HCT116 (cell line): ENCODE data around the gene UGT2A3. TPM values are rescaled to one million over a fixed set of nuclear protein-coding genes. Genes with fewer than 3 reads are reported as not detected.

Experiments
- ATAC-seq: fragments of 200-7000 bp; cut with Tn5 transposase; 2 replicates; pipeline ENCODE4 v1.9.1; 2020; ENCODE audit warnings: mild to moderate bottlenecking, moderate library complexity
- BruUV-seq: library from RNA; stranded (reverse); fragments of 400-500 nt; replicated peaks from 2 replicates; lab custom pipeline; 2021; lab: Mats Ljungman, UMichigan
- CTCF ChIA-PET: fragments of 300-600 bp; sonication (Branson Sonifier 250); formaldehyde crosslinking; loops from one replicate; lab custom pipeline; 2021; ENCODE audit warnings: antibody characterized with exemption; lab: Charles Lee
- POLR2A ChIA-PET: fragments of 300-600, 350-600 bp; sonication (Branson Sonifier 250); formaldehyde crosslinking; loops from one replicate; lab custom pipeline; 2021; ENCODE audit warnings: antibody characterized with exemption; lab: Charles Lee
- RAD21 ChIA-PET, 2 experiments: fragments of 300-600 bp; sonication (Branson Sonifier 250); formaldehyde crosslinking; loops; one replicate each; lab custom pipeline; 2023; ENCODE audit warnings: low total read pairs in 2 of 2; ENCODE audit not compliant: uncharacterized antibody in 2 of 2, unreplicated experiment in 2 of 2, low non-redundant PET in 1 of 2; lab: Charles Lee
- DNase-seq: peaks from one replicate; pipeline ENCODE4 v3.0.0-alpha.2; 2010; ENCODE audit warnings: low read depth, low spot score
- H2AFZ ChIP-seq: fragments of 200-600 bp; shearing (Covaris generic), sonication (generic); 2 replicates; pipeline ENCODE4 v1.6.1; 2017; ENCODE audit warnings: low read depth, mixed run types, mixed read lengths, antibody characterized with exemption, low read length; ENCODE audit not compliant: poor library complexity, severe bottlenecking
- H3K27ac ChIP-seq: 2 replicates; pipeline ENCODE4 v1.5.1; 2012; ENCODE audit warnings: low read depth, low read length
- H3K27me3 ChIP-seq: fragments of 200-600 bp; sonication (generic); 2 replicates; pipeline ENCODE4 v1.6.1; 2016; ENCODE audit warnings: mixed run types, low read length, mixed read lengths; ENCODE audit not compliant: insufficient read depth
- H3K36me3 ChIP-seq, 2 experiments: fragments of 200-500 bp in 1 of 2; fragments of 200-600 bp in 1 of 2; sonication (Bioruptor generic) in 1 of 2; sonication (generic) in 1 of 2; 2 replicates each; pipeline versions ENCODE4 v1.5.1 to v1.6.1; 2014 to 2016; ENCODE audit warnings: low read length in 2 of 2, inconsistent platforms in 1 of 2, mixed read lengths in 1 of 2, mixed run types in 1 of 2; ENCODE audit not compliant: insufficient read depth in 2 of 2, control insufficient read depth in 1 of 2
- H3K4me1 ChIP-seq, 2 experiments: fragments of 200-600 bp in 1 of 2; sonication (generic) in 1 of 2; 2 replicates each; pipeline versions ENCODE4 v1.5.1 to v1.6.1; 2012 to 2017; ENCODE audit warnings: low read length in 2 of 2, inconsistent platforms in 1 of 2, mild to moderate bottlenecking in 1 of 2, mixed read lengths in 1 of 2, mixed run types in 1 of 2, moderate library complexity in 1 of 2; ENCODE audit not compliant: insufficient read depth in 2 of 2, control insufficient read depth in 1 of 2
- H3K4me2 ChIP-seq: fragments of 200-600 bp; sonication (generic); 2 replicates; pipeline ENCODE4 v1.6.1; 2017; ENCODE audit warnings: mixed run types, low read length, mixed read lengths
- H3K4me3 ChIP-seq, 2 experiments: fragments of 200-600 bp in 1 of 2; sonication (generic) in 1 of 2; replicated peaks in 1 of 2; 2 replicates each; pipeline ENCODE4 v1.5.1; 2011 to 2016; ENCODE audit warnings: low read length in 2 of 2, control low read depth in 1 of 2, low read depth in 1 of 2, mild to moderate bottlenecking in 1 of 2, mixed read lengths in 1 of 2, mixed run types in 1 of 2
- H3K79me2 ChIP-seq: fragments of 200-600 bp; sonication (generic); 2 replicates; pipeline ENCODE4 v1.6.1; 2017; ENCODE audit warnings: mild to moderate bottlenecking, mixed run types, low read length, moderate library complexity, mixed read lengths; ENCODE audit not compliant: insufficient read depth
- H3K9ac ChIP-seq: fragments of 200-600 bp; sonication (generic); 2 replicates; pipeline ENCODE4 v1.6.1; 2016; ENCODE audit warnings: low read length, mixed read lengths
- H3K9me2 ChIP-seq: fragments of 200-600 bp; sonication (generic), shearing (Covaris generic); 2 replicates; pipeline ENCODE4 v1.6.1; 2017; ENCODE audit warnings: mixed run types, mild to moderate bottlenecking, moderate library complexity; ENCODE audit not compliant: insufficient read depth
- H3K9me3 ChIP-seq, 2 experiments: fragments of 200-500 bp in 1 of 2; fragments of 200-600 bp in 1 of 2; sonication (Bioruptor generic) in 1 of 2; sonication (generic) in 1 of 2; 2 replicates each; pipeline ENCODE4 v1.6.1; 2014 to 2017; ENCODE audit warnings: low read length in 2 of 2, mixed read lengths in 2 of 2, inconsistent platforms in 1 of 2, low read depth in 1 of 2, mild to moderate bottlenecking in 1 of 2, mixed run types in 1 of 2, moderate library complexity in 1 of 2; ENCODE audit not compliant: control insufficient read depth in 1 of 2, insufficient read depth in 1 of 2
- H4K20me1 ChIP-seq: fragments of 200-600 bp; sonication (generic), shearing (Covaris generic); 2 replicates; pipeline ENCODE4 v1.6.1; 2017; ENCODE audit warnings: mixed run types, mild to moderate bottlenecking, moderate library complexity; ENCODE audit not compliant: insufficient read depth
- ATF3 ChIP-seq: IDR thresholded peaks from 2 replicates; pipeline ENCODE4 v1.6.1; 2012
- CBX3 ChIP-seq: IDR thresholded peaks from 2 replicates; pipeline ENCODE4 v1.6.1; 2012; ENCODE audit warnings: low read depth
- CEBPB ChIP-seq: IDR thresholded peaks from 2 replicates; pipeline ENCODE4 v1.6.1; 2012; ENCODE audit warnings: low read depth
- EGR1 ChIP-seq: IDR thresholded peaks from 2 replicates; pipeline ENCODE4 v1.6.1; 2012; ENCODE audit warnings: low read depth
- ELF1 ChIP-seq: IDR thresholded peaks from 2 replicates; pipeline ENCODE4 v1.6.1; 2012; ENCODE audit warnings: low read depth, borderline replicate concordance
- EZH2 ChIP-seq: fragments of 200-600 bp; sonication (generic); IDR thresholded peaks from 2 replicates; pipeline ENCODE4 v1.6.1; 2017; ENCODE audit warnings: antibody characterized with exemption, mixed run types
- POLR2AphosphoS5 ChIP-seq: IDR thresholded peaks from 2 replicates; pipeline ENCODE4 v1.6.1; 2011; ENCODE audit warnings: mild to moderate bottlenecking, low read depth, low read length, moderate library complexity
- RAD21 ChIP-seq: IDR thresholded peaks from 2 replicates; pipeline ENCODE4 v1.6.1; 2012; ENCODE audit warnings: low read depth, mild to moderate bottlenecking
- SIN3A ChIP-seq: IDR thresholded peaks from 2 replicates; pipeline ENCODE4 v1.6.1; 2012; ENCODE audit warnings: low read depth
- SP1 ChIP-seq: IDR thresholded peaks from 2 replicates; pipeline ENCODE4 v1.6.1; 2012; ENCODE audit warnings: low read depth
- TCF7L2 ChIP-seq: IDR thresholded peaks from 2 replicates; pipeline ENCODE4 v1.7.0; 2011; ENCODE audit warnings: borderline replicate concordance, inconsistent platforms; ENCODE audit not compliant: insufficient read depth, insufficient read length; ENCODE audit errors: extremely low read depth
- YY1 ChIP-seq: IDR thresholded peaks from 2 replicates; pipeline ENCODE4 v1.6.1; 2011; ENCODE audit warnings: low read length, low read depth, moderate library complexity, mild to moderate bottlenecking; ENCODE audit not compliant: insufficient replicate concordance; ENCODE audit errors: extremely low read depth
- ZFX ChIP-seq: fragments of 450-650 bp; IDR thresholded peaks from 2 replicates; pipeline ENCODE4 v1.6.1; 2017
- intact Hi-C: fragments of 100-400 bp; cut with micrococcal nuclease; formaldehyde crosslinking; loops from 2 replicates; pipeline ENCODE4 v1.10.0; 2022
- total RNA-seq: library from RNA; stranded (reverse); gene quantifications from one replicate; pipeline ENCODE4 v1.2.1, GENCODE V29; 2021; ENCODE audit not compliant: unreplicated experiment
- TF ChIP-seq, protein P1 (sequence below), 3 experiments: fragments of 200-600 bp in 1 of 3; sonication (generic) in 1 of 3; IDR thresholded peaks in 2 of 3; conservative IDR thresholded peaks in 1 of 3; 2 replicates each; pipeline ENCODE4 v1.5.1; 2012 to 2017; ENCODE audit warnings: low read depth in 2 of 3, low read length in 2 of 3, antibody characterized with exemption in 1 of 3, borderline replicate concordance in 1 of 3, control low read depth in 1 of 3, mild to moderate bottlenecking in 1 of 3, mixed read lengths in 1 of 3, mixed run types in 1 of 3, moderate library complexity in 1 of 3; ENCODE audit not compliant: insufficient read depth in 1 of 3

Gene UGT2A3
- total RNA-seq, 1 experiment from 2014 or later: not detected

GRCh38 chr4:68895561-68896198, 55.9 kb downstream of the UGT2A3 start:
- Histone ChIP-seq H2AFZ (no peak overlapping the region), H3K4me1 (no peaks in the 10 kb centered on the region), H4K20me1 (no peaks in the 10 kb centered on the region), H3K27ac (no peak overlapping the region), H3K27me3 (no peaks in the 10 kb centered on the region), H3K9ac (no peak overlapping the region), H3K9me3 (no peaks in the 10 kb centered on the region), H3K4me2 (no peak overlapping the region), H3K4me3 (no peak overlapping the region), H3K79me2 (no peaks in the 10 kb centered on the region), H3K9me2 (0 out of 2 replicates have a peak, but pooled peaks cover 4% of the 10 kb centered on the region), H3K36me3 (no peaks in the 10 kb centered on the region)
- BruUV-seq: no TSS peak
- ChIA-PET RAD21 (no interaction called here), CTCF (no interaction called here), POLR2A (no interaction called here)
- no peak for DNase-seq
- intact Hi-C loops: no loop called here
- TF ChIP-seq YY1: no peak
- TF ChIP-seq SIN3A: no peak
- TF ChIP-seq ATF3: no peak
- no peak for TF ChIP-seq POLR2AphosphoS5
- TF ChIP-seq, protein P1, sequence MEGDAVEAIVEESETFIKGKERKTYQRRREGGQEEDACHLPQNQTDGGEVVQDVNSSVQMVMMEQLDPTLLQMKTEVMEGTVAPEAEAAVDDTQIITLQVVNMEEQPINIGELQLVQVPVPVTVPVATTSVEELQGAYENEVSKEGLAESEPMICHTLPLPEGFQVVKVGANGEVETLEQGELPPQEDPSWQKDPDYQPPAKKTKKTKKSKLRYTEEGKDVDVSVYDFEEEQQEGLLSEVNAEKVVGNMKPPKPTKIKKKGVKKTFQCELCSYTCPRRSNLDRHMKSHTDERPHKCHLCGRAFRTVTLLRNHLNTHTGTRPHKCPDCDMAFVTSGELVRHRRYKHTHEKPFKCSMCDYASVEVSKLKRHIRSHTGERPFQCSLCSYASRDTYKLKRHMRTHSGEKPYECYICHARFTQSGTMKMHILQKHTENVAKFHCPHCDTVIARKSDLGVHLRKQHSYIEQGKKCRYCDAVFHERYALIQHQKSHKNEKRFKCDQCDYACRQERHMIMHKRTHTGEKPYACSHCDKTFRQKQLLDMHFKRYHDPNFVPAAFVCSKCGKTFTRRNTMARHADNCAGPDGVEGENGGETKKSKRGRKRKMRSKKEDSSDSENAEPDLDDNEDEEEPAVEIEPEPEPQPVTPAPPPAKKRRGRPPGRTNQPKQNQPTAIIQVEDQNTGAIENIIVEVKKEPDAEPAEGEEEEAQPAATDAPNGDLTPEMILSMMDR (IDR thresholded peaks at IDR 0.05 in 2 of 3, conservative IDR thresholded peaks at IDR 0.05 in 1 of 3; ENCODE audit: borderline replicate concordance in 1 of 3, insufficient read depth in 1 of 3, low read depth in 2 of 3, low read length in 2 of 3): no peak
- no peak for TF ChIP-seq EZH2
- TF ChIP-seq CEBPB: no peak
- no peak for TF ChIP-seq EGR1
- no peak for TF ChIP-seq ELF1
- TF ChIP-seq CBX3: no peak
- no peak for TF ChIP-seq ZFX
- TF ChIP-seq RAD21: no peak
- TF ChIP-seq TCF7L2: no peak
- no peak for TF ChIP-seq SP1
- ATAC-seq: no peak
